GM18517 (cell line): ENCODE data around the gene SPAG9.

ENCODE experiments used
- ATAC-seq: cut with Tn5 transposase; IDR thresholded peaks from one replicate; pipeline ENCODE4 v1.9.1; 2021; ENCODE audit warnings: mild to moderate bottlenecking, moderate library complexity; ENCODE audit not compliant: unreplicated experiment

Gene SPAG9

GRCh38 chr17:50920891-50921586 is 199.6 kb downstream of the SPAG9 start:
- no peak for ATAC-seq

DNA sequence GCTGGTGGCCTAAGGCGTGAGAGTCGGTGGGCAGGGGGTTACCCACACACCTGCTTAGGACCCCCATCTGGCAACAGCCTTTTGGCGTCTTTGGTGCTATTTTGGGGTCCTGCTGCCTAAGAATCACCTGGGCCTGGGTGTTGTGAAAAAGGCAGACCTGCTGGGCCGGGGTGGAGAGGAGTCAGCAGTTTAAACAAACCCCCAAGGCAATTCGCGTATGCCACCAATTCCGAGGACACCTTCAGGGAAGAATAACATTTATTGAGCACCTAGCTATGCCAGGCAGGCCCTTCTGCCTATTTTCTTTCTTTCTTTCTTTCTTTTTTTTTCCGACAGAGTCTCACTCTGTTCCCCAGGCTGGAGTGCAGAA is 200.6 kb downstream of the SPAG9 start:
- no peak for ATAC-seq

- no peak for ATAC-seq
These were observed 201.2 kb downstream of the SPAG9 start for GRCh38 chr17:50919321-50920040.

GRCh38 chr17:50918933-50919296 is 201.8 kb downstream of the SPAG9 start:
- ATAC-seq: no peak

DNA sequence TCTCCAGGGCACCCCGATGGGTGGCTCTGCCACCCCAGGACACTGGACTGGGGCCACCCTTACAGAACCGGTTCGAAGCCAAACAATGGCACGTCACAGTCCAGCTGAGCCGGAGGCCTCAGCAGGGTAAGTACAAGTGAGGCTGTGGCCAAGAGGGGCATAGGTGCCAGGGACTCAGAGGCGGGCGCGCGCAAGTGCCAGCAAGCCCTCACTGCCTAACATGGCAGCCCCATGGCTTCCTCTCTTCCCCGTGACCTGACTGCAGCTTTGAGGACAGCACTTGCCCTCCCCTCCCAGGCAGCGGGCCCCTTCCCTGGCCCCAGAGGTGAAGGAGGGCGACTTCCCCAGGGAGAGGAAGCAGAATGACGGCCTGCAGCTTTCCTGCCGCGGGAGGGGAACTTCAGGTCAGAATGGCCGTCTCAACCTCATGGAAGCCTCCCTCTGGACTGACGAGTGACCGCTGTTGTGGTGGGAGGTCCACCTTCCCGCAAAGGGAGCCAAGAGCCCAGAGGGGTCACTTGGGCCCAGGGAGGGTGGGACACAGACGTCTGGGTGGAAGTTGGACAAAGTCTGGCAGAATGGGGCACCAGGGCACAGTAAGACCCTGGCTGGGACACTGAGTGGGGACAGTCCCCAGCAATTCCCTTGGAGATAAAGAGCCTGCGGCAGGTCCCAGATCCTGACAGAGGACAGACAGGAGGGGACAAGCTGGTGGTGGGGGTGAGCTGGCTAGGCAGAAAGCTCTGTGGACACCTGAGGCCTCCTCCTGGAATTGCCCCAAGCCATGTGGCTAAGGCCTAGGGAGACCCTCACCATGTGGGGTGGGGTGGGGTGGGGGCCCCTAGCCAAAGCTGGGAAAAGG is 202.4 kb downstream of the SPAG9 start:
- ATAC-seq: no peak

GRCh38 chr17:50917418-50917743 is 203.3 kb downstream of the SPAG9 start:
- ATAC-seq: no peak

DNA sequence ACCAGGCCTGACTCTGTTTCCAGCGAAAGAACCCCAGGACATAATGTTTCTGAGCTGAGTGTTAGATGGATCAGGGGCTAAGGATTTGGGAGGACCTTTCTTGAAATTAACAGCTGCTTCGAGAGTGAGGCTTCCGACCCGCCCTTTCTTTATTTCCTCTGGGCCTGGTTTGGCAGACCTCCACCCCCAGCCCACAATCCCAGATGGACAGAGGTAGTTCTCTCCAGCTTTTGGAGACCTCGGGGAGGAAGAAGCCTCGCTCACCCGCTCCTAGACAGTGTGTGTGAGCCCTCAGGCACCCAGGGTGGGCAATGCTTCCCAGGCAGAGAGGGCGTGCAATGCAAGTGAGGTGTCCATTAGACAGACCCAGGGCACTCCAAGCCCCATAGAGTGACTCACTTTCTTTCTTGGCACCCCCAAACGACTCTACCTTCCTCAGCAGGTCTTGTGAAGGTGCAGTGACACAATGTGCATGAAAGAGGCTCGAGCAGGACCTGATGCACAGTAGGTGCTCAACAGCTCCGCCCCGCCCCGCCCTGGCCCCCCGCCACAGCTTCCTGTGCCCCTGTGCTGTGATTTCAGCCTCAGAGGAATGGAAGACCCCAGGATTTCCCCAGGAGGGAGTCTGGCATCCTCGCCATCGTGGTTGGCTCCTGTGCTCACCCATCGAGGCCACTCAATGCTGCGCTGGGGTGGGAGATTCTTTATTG is 203.8 kb downstream of the SPAG9 start:
- ATAC-seq: no peak

DNA sequence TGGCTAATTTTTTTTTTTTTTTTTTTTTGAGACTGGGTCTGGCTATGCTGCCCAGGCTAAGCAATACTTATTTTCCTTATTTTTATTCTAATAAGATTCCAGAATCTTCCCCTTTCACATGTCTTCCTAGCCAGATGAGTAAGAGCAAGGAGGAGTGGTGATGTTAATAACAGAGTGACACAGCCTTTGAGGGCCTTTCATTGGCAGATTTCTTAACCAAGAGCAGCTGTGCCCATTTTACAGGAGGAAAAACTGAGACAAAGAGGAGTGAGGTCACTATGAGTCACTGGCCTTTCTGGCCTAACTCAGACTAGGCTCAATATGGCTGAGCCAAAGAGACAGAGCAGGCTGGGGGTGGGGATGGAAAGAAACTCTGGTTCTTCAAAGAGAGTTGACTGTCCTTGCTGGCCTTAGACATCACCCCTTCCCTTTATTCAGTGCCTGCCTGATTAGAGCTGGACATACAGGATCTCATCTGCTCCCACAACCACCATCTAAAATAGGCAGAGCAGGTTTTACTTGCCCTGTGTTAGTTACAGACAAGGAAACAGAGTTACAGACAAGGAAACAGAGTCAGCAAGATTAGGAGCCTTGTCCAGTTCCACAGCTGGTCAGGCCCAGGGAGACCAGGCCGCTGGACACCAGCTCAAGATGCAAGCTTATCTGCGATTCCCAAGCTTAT is 204.5 kb downstream of the SPAG9 start:
- no peak for ATAC-seq

DNA sequence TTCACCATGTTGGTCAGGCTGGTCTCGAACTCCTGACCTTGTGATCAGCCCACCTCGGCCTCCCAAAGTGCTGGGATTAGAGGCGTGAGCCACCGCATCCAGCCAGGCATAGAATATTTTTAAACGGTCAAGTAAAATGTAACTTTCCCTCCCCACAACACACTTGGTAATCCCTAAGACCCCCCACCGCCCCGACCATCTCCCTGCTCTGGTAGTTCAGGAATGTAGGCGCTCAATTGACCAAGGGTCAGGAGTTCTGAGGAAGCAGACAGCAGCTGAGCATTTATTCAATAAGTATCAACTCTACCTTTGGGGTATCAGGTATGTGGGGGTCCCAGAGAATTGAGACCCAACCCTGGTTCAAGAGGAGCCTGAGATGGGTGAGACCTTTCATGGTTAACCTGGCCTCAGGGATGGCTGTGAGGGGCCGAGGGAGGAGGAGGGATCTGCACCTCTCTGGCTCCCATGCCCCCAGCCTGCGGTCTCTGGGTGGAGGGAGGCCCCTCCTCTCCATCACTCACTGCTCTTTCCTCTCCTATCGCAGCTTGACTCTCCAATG is 206.1 kb downstream of the SPAG9 start:
- no peak for ATAC-seq

- ATAC-seq: no peak
These were observed 207.5 kb downstream of the SPAG9 start for GRCh38 chr17:50913120-50913519.
